ENCODE data around the gene TRPM6.
"Not testable (repeated sequence)": the region's sequence is repeated elsewhere in the genome, so short reads cannot be mapped to it uniquely, and the experiment has no call there.

Gene TRPM6, protein sequence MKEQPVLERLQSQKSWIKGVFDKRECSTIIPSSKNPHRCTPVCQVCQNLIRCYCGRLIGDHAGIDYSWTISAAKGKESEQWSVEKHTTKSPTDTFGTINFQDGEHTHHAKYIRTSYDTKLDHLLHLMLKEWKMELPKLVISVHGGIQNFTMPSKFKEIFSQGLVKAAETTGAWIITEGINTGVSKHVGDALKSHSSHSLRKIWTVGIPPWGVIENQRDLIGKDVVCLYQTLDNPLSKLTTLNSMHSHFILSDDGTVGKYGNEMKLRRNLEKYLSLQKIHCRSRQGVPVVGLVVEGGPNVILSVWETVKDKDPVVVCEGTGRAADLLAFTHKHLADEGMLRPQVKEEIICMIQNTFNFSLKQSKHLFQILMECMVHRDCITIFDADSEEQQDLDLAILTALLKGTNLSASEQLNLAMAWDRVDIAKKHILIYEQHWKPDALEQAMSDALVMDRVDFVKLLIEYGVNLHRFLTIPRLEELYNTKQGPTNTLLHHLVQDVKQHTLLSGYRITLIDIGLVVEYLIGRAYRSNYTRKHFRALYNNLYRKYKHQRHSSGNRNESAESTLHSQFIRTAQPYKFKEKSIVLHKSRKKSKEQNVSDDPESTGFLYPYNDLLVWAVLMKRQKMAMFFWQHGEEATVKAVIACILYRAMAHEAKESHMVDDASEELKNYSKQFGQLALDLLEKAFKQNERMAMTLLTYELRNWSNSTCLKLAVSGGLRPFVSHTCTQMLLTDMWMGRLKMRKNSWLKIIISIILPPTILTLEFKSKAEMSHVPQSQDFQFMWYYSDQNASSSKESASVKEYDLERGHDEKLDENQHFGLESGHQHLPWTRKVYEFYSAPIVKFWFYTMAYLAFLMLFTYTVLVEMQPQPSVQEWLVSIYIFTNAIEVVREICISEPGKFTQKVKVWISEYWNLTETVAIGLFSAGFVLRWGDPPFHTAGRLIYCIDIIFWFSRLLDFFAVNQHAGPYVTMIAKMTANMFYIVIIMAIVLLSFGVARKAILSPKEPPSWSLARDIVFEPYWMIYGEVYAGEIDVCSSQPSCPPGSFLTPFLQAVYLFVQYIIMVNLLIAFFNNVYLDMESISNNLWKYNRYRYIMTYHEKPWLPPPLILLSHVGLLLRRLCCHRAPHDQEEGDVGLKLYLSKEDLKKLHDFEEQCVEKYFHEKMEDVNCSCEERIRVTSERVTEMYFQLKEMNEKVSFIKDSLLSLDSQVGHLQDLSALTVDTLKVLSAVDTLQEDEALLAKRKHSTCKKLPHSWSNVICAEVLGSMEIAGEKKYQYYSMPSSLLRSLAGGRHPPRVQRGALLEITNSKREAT (N-terminal part only)

DNA sequence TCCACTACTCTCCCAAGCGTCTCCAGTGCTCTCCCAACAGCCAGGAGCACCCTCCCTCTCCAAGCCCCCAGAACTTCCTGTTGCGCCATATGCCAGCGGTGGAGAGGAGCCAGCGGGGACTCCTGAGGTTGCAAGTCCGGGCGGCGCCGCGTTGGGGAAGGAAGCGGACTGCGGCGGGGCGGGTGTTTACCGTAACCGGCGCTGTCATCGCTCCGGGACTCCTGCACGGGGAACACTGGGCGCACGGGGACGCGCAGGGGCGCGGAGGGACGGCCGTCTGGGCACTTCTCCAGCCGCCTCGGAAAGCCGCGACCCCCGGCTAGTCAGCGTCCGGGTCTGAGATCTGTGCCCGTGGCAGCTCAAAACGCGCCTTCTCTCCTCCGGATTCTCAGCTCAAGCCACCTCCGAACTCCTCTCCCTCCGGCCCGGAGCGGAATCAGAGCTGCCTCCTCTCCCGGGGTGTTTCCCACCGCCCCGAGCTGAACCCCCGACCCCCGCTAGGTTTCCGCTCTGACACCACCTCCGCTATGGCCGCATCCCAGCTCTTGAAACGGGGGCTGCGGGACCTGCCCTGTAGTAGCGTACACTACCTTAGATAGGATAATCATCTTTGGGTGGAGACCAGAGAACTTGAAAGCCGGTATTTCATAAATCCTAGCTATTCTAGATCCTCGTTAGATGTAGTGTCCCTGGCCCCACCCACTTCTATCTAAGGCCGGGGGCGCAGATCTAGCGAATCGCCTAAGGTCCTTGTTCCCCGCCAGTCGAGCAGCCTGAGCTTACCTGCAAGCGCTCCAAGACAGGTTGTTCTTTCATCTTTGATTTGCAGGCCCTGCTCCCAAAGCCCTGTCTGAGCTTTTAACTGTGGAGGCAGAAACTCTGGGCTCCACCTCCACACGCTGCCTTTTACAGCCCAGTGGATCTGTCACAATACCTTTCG is at the start of gene TRPM6:
TSS of gene TRPM6 (minus strand) at position 881 of the 940 bp plus-strand sequence. CDS start at position 816, 65 bp downstream.
- DNase-seq (ENCODE audit: low spot score) = peak; percentile 71

DNA sequence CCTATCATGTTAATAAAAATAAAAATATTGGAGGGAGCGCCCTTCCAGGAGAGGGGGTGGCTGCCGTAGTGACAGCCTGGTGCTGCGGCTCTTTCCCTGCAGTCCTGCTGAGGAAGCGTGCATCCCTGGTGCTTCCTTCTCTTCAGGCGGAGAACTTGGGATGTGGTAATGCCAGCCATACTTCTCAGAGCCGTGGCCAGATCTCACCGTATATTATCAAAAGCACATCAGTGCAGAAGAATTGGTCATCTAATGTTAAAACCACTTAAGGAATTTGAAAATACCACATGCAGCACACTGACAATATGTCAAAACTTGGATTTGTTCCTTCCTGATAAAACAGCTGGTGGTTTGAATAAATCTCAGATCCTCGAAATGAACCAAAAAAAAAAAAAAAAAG is 47.3 kb upstream of the TRPM6 start:
- DNase-seq (ENCODE audit: low spot score) = no peak

DNA sequence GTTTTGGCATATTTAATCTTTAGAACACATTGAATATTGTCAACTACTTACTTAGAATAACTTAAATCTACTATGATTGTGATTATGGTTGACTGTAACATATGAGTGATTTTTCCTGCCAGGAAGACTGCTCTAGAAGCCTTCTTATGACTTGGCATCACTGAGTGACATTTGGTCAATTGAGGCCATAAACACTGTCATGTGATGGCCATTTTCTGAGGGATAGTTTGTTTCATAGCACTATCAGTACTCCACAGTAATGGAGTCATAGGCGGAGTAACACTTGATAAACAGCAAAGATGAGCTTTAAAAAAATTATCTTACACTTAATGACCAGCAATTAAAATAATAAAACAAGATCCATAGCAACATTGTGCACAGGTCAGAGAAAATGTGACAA is 34.0 kb upstream of the TRPM6 start:
- no peak for DNase-seq (ENCODE audit: low spot score)

DNA sequence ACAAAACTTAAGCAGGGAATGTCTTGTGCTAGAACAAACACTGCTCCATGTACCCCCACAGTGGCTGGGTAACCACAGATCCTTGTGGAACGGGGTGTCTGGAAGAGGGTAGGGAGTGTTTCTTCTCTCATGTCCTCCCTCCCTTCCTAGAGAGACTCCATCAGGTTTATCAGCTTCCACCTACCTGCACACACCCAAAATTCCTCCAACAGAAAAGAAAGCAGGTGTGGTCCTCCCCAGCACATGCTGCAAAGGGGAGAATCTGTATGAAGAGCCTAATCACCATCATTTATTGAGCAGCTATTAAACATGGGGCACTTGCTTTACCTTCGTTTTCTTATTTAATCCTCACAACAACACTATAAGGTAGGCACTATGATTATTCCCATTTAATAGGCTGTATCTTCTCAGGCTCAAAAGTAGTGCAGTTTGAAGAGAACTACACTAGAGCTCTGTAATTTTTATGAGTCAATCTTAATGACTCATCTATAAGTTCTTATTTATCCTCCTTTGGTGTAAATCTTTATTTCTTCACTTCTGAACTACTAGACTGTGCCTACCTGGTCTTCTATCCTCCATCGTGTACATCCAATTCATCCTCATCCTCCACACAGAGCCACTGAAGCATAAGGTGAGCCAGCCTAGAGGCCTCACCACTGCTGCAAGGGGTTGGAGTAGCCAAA is 33.4 kb upstream of the TRPM6 start:
- no peak for DNase-seq (ENCODE audit: low spot score)

DNA sequence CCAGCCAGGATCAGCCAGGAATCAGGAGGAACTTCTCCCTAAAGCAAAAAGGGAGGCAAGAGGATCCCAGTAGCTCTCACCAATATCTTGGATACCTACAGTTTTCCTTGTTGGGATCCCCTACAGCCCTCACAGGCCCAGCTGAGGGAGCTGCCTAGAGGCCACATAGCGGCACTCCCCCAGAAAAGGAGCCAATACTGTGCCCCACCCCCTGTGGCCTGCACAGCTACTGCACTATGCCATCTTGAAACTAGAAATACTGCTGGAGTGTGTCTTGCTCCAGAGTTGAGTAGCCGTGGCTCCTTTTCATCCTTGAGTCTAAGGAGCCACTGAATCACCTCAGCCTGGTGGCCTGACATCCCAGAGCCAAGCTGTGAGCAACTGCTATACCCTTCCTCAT is 22.3 kb upstream of the TRPM6 start:
- no peak for DNase-seq (ENCODE audit: low spot score)

DNA sequence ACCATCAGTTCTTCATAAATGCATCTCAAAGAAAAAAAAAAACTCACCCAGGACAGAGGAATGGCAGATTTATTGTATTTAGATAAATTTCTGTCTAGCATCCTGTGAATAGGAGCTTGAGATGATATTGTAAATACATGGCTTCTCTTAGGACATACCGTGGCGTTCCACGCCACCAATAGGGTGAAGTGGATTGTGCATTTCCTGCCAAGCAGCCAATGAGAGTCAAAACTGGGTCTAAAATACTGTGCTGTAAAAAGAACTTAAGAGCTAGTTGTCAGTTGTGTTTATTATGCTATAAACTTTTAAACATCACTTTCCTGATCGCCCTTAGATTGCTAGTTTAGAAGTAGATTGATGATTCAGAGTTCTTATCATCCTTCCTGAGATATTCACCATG is 20.9 kb upstream of the TRPM6 start:
- no peak for DNase-seq (ENCODE audit: low spot score)

DNA sequence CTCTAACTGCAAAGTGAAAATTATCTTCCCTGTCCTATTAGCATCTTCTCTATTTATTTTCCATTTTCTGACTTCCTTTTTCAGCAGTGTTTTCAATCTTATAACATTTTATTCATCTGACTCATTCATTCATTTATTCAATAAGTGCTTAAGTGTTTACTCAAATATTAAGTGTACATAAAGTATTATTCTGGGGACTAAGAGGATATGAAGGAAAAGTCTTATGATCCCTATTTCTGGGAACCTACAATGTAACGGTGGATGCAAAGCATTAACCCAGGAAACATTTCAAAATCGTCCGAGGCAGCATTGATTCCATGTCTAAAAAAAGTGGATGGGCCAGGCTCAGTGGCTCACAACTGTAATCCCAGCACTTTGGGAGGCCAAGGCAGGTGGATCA is 19.4 kb upstream of the TRPM6 start:
- DNase-seq (ENCODE audit: low spot score) = no peak

DNA sequence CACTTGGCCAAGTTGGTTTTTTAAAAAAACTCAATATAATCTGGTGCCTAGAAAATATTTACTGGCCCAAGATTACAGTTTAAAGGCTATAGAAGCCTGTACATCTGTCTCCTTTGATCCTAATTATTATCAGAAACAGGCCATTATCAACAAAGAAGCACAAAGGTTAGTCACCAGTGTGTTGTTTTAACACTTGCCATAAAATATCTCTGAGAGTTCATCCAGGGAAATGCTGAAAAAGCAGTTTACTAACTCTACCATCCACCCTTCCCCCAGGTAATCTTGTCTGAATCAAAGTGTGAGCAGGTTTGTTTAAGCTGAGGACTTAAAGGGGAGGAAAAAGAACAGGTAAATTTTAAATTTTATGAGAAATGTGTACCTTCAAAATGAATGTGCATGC is 13.3 kb upstream of the TRPM6 start:
- no peak for DNase-seq (ENCODE audit: low spot score)

DNA sequence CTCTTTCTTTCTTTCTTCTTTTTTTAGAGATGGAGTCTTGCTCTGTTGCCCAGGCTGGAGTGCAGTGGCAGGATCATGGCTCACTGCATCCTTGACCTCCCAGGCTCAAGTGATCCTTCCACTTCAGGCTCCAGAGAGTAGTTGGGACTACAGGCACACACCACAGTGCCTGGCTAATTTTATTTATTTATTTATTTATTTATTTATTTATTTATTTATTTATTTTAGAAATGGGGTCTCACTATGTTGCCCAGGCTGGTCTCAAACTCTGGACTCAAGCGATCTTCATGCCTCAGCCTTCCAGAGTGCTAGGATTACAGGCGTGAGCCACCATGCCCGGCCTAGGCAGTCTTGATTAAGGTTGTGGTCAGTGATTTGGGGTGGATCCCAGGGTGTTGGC is 728 bp upstream of the TRPM6 start:
- DNase-seq (ENCODE audit: low spot score) = not testable (repeated sequence)

DNA sequence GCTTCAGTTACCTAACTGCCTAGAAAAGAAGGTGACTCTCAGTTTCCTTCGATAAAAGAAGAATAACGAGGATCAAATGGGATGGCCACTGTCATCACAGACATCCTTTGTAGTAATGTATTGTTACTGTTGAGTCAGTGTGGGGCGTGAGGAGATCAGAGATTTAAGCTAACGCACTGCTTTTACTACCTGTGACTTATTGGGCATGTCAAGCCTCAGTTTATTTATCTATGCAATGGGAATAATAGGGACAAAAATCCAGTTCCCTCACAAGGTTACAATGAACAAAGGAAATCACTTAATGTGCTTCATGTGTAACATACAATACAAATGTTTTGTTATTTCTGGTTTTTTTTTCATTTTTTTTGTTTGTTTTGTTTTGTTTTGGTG is 255 bp upstream of the TRPM6 start:
- DNase-seq (ENCODE audit: low spot score) = no peak

DNA sequence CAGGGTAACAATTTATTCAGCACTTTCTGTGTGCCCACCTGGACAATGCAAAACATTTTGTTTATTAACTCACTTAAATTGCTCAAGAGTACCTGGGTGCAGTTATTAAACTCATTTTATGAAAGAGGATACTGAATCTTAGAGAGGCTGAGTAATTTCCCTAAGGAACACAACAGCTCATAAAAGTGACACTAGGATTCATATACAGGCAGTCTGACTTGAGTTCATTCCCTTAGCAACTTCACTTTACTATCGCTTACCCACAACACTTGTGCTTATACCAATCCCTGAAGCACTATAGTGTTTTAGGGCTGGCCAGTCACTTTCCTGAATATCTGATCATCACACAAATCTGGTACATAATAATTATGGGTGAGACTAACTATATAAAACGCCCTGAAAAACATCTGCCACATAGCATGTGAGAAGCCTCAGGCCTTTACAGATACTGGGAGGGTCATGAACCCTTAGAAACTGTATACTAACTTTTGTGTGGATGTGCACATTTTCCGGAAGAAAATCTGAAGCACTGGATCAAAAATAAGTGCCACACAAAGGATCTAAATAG is 11.3 kb downstream of the TRPM6 start:
- DNase-seq (ENCODE audit: low spot score) = no peak

DNA sequence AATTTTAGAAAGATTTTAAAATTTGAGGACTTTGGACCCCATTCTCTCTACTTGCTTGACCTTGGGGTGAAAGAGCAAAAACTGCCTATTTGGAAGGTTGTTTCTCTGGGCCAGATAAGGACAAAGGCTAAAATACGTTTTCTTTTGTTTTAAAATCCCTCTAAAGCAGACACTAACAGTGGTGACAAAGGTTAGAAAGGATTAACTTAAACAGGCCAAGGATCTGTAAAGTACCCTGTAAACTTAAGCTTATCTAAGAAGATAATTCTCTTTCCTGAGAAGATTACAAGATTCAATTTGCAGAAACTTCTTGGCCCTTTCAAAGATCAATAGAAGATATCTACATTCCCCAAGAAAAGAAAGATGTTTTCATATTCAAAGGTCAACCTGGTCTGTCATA is 12.1 kb downstream of the TRPM6 start:
- no peak for DNase-seq (ENCODE audit: low spot score)

DNA sequence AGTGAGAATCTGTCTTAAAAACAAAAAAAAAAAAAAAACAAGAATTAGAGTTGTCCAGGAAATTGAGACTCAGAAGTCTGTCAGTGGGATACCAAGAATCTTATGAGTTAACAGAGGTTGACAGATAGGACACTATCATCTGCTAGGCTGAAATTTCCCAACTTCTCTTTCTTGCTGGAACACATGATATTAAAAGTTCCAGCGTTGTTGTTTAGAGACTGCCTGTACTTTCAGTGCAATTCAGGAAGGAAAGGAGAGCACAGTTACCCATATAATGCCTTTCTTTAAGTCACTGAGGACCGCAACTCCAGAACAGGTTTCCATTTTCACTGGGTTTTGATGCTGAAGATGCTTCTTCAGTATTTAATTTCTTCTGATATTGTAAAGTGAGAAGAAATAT is 13.5 kb downstream of the TRPM6 start:
- DNase-seq (ENCODE audit: low spot score) = no peak

DNA sequence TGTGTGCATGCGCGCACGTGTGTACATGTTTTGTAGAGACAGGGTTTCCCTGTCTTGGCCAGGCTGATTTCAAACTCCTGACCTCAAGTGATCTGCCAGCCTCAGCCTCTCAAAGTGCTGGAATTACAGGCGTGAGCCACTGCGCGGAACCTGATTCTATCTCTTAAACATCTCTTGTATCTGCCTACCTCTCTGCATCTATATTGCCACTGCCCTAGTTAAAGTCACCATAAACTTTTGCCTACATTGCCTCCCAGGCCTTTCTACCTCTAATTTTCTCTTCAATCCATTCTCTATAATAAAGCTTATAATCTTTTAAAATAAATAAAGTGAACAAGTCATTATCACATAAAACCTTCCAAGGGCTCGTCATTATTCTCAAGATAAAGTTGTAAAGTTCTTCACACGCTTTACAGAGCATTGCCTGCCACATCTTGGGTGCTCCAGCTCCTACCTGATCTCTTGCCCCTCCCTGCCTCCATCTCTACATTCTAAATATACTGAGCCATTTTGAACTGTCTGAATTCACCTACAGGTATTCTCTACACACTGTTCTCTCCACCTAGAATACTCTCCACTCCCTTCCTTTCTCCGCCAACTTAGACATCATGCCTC is 15.0 kb downstream of the TRPM6 start:
- no peak for DNase-seq (ENCODE audit: low spot score)

DNA sequence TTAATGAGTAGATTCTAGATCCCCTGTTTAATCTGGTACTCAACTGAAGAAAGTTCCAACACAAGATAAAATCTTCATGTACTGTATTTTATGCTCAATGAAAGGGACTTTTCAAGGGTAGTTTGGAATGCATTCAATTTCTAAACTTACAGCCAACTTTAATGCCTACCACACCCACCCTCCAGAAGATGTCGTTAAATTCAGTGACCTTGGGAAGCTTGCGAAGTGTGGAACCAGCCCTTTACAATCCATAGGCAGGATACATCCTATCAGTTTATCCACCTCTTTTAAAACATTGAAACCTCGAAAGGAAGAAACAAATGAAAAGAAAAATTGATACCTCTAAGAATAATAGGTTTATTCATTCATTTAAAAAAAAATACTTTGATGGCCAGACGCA is 20.2 kb downstream of the TRPM6 start:
- DNase-seq (ENCODE audit: low spot score) = no peak

DNA sequence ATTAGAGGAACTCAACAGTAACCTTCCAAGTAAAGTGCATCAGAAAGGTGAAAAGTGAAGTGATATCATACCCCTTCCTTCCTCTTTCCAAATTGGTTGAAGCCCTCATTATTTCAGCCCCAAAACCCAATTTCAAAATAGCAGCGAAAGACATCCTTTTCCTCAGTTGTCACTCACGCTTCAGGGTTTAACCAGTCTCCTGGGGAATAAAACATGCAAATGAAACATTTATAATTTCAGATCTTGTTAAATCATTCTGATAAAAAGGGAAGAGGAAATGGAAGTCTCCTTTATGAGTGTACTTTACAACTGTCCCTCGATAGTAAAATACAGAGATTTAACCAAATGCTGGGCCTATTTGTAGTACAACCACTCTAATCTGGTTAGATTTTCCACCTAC is 22.5 kb downstream of the TRPM6 start:
- no peak for DNase-seq (ENCODE audit: low spot score)

DNA sequence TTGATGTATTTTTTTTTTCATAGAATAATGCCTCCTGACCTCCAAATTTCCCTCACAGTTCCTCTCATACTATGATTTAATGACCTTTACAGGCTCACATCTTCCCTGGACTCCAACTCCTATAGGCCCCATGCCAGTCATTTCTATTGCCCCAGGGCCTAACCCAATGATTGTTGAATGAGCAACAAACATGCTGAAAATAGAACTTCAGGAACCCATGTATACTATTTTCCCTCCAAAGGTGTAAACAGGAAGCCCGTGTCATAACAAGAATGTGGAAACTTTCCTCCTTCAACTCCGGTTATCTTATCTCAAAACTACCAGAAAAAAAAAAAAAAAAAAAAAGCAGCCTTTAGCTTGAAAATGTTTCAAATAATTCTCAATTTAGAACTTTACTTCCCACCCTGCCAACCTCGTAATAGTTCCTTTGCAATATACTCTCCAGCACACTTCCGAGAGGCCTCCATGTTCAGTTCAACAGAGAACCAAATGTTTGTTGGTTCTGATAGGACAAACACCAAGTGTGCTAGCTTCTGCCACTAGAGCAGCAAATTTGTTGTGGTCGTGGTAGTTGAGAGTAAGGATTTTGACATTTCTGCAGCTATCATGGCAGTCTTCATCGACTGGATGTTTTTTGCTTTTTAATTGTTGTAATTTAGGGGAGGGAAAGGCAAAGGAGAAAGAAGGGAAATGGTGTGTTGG is 25.8 kb downstream of the TRPM6 start:
- no peak for DNase-seq (ENCODE audit: low spot score)

DNA sequence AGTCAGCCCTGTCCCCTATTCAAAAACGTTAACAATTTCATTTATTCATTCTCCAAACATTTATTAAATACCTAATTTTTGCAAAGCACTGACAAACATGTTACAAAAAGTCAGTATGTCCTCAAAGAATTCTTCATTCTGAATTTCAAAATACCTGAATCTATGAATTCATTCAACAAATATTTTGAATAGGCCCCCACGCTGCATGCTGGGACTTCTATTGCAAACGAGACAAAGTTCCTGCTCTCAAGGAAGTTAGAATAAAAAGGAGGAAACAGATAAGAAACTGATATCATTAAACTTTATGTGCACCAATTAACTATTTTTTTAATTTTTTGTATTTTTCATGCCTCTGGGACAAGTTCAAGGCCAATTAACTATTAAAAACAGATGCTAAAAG is 26.6 kb downstream of the TRPM6 start:
- DNase-seq (ENCODE audit: low spot score) = no peak

DNA sequence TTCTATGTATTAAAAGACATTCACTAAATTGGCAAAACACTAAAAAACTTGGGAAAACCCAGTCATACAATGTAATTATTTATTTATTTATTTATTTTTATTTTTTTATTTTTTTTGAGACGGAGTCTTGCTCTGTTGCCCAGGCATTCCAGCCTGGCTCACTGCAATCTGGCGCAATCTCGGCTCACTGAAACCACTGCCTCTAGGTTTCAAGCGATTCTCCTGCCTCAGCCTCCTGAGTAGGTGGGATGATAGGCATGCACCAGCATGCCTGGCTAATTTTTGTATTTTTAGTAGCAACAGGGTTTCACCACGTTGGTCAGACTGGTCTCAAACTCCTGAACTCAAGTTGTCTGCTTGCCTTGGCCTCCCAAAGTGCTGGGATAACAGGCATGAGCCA is 27.5 kb downstream of the TRPM6 start:
- DNase-seq (ENCODE audit: low spot score) = not testable (repeated sequence)
